HG03457 (cell line): ENCODE measurements around the gene PJA2.
"Not testable (repeated sequence)": the region's sequence is repeated elsewhere in the genome, so short reads cannot be mapped to it uniquely, and the experiment has no call there.

Experiments
- ATAC-seq: cut with Tn5 transposase; IDR thresholded peaks from one replicate; pipeline ENCODE4 v1.9.1; 2021; ENCODE audit warnings: moderate number of reproducible peaks; ENCODE audit not compliant: unreplicated experiment

The PJA2 gene

DNA sequence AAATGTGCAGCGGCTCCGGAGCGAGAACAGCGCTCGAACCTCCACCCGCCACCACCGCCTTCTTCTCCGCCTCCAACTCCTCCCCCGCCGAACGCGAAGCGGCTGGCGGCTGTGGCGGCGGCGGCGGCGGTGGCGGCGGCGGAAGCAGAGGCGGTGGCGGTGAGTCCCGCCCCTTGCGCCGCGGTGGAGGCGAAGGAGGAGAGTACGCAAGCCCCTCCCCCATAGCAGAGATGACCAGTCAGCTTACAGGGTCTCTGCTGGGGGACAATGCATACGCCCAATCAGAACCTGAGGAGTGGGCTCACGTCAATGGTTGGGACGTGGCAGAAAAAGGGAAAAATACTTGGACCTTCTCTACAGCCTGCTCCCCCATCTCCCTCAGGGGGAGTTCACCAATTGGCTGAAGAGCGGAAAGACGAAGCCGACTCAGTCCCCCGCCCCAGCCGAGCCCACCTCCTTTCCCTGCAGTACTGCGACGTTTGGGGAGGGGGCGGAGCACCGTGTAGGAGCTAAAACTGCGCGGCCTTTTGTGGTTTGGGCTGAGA lies at the start of gene PJA2:
TSS of gene PJA2 (minus strand) at position 131 of the 545 bp plus-strand sequence. CDS start 26,541 bp downstream, outside the sequence.
- peak; percentile 83 for ATAC-seq

DNA sequence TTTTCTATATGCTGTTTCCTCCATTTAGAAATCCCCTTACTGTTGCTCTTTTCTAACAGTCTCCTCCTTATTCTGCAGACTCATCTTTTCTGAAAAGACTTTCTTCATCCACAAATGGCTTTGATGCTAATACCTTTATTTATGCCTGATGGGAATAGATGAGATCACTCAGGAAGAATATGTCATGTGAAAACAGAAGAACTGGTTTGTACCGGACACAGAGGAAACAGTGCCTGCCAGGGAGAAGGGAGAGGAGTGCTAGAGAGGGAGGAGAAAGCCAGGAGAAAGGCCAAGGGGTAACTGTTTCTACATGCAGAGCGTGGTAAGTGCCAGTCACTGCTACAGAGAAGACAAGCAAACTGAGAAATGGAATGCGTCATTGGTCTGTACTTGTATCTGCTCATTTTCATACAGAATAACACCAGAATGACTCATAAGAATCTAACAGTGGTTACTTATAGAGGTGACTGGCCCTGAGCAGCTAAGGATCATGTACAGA lies 45.9 kb upstream of the PJA2 start:
- ATAC-seq, result peak; percentile 83

- ATAC-seq, result no peak
Observed at GRCh38 chr5:109454731-109455505, 45.1 kb upstream of the PJA2 start.

DNA sequence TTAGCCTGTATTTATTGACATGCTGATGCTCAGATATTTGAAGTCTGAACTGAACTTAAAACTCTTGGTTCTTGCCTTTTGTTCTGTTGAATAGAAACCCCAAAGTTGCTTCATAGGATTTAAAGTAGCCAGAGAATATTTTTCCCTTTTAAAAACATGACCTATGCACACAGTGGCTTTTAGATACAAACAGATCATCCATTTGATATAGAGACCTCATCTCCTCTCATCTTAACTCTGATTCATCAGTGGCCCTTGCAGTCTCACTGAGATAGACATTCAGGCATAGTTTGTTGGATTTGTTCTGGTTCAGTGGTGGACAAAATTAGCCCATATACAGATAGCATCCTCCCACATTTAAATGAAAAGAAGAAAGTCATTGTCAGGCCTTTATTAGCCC lies 43.5 kb upstream of the PJA2 start:
- no peak for ATAC-seq

GRCh38 chr5:109452661-109453060 lies 42.9 kb upstream of the PJA2 start:
- ATAC-seq, result no peak

DNA sequence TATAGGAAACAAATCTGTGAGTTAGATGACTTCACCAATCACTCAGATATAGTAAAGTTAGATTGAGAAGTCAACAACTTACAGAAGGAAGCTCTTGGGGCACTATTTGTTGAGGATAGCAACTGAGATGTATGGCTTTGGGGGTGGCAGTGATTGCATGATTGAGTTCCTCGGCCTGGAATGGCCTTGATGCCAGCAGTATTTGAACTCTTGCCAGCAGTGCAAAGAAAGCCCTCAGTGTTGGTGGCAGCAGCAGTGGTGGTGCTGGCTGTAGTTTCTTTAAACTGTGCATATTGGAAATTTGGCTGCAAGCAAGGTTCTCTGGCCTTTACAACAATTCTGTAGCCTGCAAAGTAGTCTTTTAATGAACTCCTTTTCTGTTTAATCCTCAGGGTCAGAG lies 41.4 kb upstream of the PJA2 start:
- ATAC-seq, result no peak

DNA sequence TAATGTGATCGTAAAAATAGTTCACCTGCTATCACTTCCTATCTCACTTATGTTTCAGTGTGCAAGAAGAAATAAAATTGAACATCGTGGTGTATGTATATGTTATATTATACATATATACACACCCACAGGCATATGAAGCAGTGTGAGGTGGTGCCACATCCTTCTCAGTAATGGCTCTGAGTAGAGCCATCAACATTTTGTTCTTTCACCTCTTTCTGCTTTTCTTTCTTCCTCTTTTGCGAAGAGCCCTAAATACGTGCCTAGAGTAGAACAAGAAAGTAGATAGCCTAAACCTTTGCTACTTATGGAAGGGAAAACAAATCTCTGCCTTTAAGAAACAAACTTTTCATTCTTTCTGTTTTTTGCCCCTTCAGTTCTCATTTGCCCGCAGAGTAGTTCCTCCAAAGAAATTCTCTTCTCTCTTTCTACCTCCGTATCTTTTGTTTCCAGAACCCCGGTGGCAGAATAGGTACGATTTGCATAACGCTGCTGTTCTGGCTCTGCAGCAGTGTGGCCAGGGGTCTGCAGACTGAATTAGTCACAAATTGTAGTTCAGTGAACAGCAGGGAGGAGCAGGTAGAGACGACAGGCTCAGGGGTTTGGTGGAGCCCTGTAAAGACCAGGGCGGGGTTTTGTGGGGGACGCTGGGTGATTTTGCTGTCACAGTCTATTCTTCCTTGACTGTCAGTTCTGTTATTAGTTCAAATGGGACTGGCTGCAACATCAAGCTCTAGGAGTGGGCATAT lies 40.5 kb upstream of the PJA2 start:
- no peak for ATAC-seq

- no peak for ATAC-seq
Observed at GRCh38 chr5:109448838-109449237, 39.1 kb upstream of the PJA2 start.

- ATAC-seq, result no peak
Observed at GRCh38 chr5:109439590-109439989, 29.8 kb upstream of the PJA2 start.

GRCh38 chr5:109426075-109426474 lies 16.3 kb upstream of the PJA2 start:
- ATAC-seq, result no peak

GRCh38 chr5:109425521-109425920 lies 15.7 kb upstream of the PJA2 start:
- ATAC-seq, result not testable (repeated sequence)

GRCh38 chr5:109421956-109422355 lies 12.2 kb upstream of the PJA2 start:
- ATAC-seq, result no peak

DNA sequence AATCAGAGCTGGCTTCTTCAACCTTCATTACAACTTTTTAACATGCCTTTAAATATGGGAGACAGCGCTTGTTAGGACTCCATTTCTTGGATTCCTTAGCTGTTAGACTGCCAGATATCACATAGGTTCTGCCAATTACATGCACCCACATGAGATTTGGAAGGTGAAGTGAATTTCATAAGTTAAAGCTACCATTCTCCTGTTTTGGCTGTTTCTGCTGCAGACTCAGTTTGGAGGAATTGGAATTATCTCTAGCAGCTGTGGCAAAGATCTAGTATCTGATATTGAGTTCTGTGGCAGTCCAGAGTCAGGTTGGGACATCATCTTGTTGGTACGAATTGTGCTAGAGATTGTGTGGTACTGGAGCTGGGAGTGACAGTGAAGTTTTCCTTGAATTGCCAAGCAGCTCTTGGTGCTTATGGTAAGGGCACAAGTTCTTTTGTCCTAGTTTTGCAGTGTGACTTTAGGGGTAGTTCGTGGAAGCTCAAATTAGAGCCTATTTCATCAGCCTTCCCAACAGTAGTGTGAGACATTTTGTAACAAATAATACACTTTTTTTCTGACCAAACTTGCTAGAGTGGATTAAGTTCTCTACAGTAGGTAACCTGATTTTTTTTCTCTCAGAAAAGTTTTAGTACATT lies 9.1 kb upstream of the PJA2 start:
- no peak for ATAC-seq

GRCh38 chr5:109416882-109417281 lies 7.1 kb upstream of the PJA2 start:
- no peak for ATAC-seq

GRCh38 chr5:109413921-109414461 lies 4.2 kb upstream of the PJA2 start:
- ATAC-seq, result not testable (repeated sequence)

DNA sequence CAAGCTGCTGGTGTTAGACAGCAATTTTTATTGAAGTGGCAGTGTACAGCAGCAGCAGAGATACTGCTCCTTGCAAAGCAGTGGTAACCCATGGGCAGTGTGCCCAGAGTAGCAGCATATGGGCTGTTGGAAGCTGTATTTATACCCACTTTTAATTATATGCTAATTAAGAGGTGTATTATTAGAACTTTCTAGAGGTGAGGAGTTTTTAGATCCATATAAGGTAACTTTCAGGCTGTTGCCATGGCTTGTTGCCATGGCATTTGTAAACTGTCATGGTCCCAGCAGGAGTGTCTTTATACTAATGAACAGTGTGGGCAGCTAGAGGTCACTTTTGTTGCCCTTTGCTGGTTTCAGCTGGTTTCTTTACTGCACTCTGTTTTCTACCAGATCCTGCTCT lies 3.7 kb upstream of the PJA2 start:
- no peak for ATAC-seq

GRCh38 chr5:109412981-109413402 lies 3.2 kb upstream of the PJA2 start:
- ATAC-seq, result no peak

- ATAC-seq, result no peak
Observed at GRCh38 chr5:109411627-109412026, 1.9 kb upstream of the PJA2 start.

GRCh38 chr5:109411149-109411514 lies 1.4 kb upstream of the PJA2 start:
- no peak for ATAC-seq

- ATAC-seq, result no peak
Observed at GRCh38 chr5:109410389-109411148, 795 bp upstream of the PJA2 start.
